ENCODE results near the gene GCDH.
"Not testable (repeated sequence)": the region's sequence is repeated elsewhere in the genome, so short reads cannot be mapped to it uniquely, and the experiment has no call there.

The GCDH gene

GRCh38 chr19:12872941-12873890 lies 17.7 kb upstream of the GCDH start:
- DNase-seq = no peak

GRCh38 chr19:12873891-12874745 lies 16.8 kb upstream of the GCDH start:
- no peak for DNase-seq

- DNase-seq = no peak
Measured at GRCh38 chr19:12875086-12875485, 15.9 kb upstream of the GCDH start.

GRCh38 chr19:12880551-12881171 lies 10.3 kb upstream of the GCDH start:
- DNase-seq = no peak

GRCh38 chr19:12881172-12881808 lies 9.7 kb upstream of the GCDH start, which contains the start of gene DNASE2:
DNASE2 (minus strand) TSS chr19:12881449; CDS start chr19:12881375, 74 bp downstream.
- peak; percentile 89 for DNase-seq

- DNase-seq = no peak
Measured at GRCh38 chr19:12882589-12882988, 8.4 kb upstream of the GCDH start.

GRCh38 chr19:12884202-12884601 lies 6.8 kb upstream of the GCDH start:
- no peak for DNase-seq

GRCh38 chr19:12884627-12884925 lies 6.4 kb upstream of the GCDH start:
- DNase-seq = no peak

- DNase-seq = no peak
Measured at GRCh38 chr19:12884926-12885748, 5.8 kb upstream of the GCDH start.

- no peak for DNase-seq
Measured at GRCh38 chr19:12885749-12886650, 5.0 kb upstream of the GCDH start.

GRCh38 chr19:12886651-12886968 lies 4.3 kb upstream of the GCDH start:
- no peak for DNase-seq

- DNase-seq = no peak
Measured at GRCh38 chr19:12886969-12887747, 3.8 kb upstream of the GCDH start, which contains the start of gene KLF1. KLF1 (minus strand) TSS chr19:12887201; CDS start chr19:12887140, 61 bp downstream.

- no peak for DNase-seq
Measured at GRCh38 chr19:12888006-12888603, 2.9 kb upstream of the GCDH start.

GRCh38 chr19:12890299-12890786 lies 617 bp upstream of the GCDH start:
- DNase-seq = not testable (repeated sequence)

- no peak for DNase-seq
Measured at GRCh38 chr19:12891553-12892021, 627 bp downstream of the GCDH start.

GRCh38 chr19:12893582-12893981 lies 2.6 kb downstream of the GCDH start:
- DNase-seq = no peak

GRCh38 chr19:12896460-12896859 lies 5.5 kb downstream of the GCDH start:
- no peak for DNase-seq

- no peak for DNase-seq
Measured at GRCh38 chr19:12899891-12900518, 9.0 kb downstream of the GCDH start.

GRCh38 chr19:12907166-12907565 lies 16.2 kb downstream of the GCDH start:
- DNase-seq = no peak
